ENCODE results near the gene RPL22L1. TPM values are rescaled to one million over a fixed set of nuclear protein-coding genes. Genes with fewer than 3 reads are reported as not detected.
"Not testable (repeated sequence)": the region's sequence is repeated elsewhere in the genome, so short reads cannot be mapped to it uniquely, and the experiment has no call there.

The RPL22L1 gene
- total and polyA plus RNA-seq, 2 experiments from 2014 or later = 33.2 to 49.2 TPM

GRCh38 chr3:170830580-170830979, 39.4 kb downstream of the RPL22L1 start:
- Histone ChIP-seq H3K27me3 (no peaks in the 10 kb centered on the region), H3K36me3 (no peaks in the 10 kb centered on the region), H3K4me3 (no peak overlapping the region), H3K4me1 (ENCODE audit: low read depth) (peaks cover 28% of the 10 kb centered on the region), H3K9me3 (ENCODE audit: low read depth) (no peaks in the 10 kb centered on the region), H3K27ac (no peak overlapping the region)
- DNase-seq (ENCODE audit: low read depth in 1 of 2, low spot score in 1 of 2) = no peak
- TF ChIP-seq CTCF (IDR thresholded peaks at IDR 0.05; ENCODE audit: low read depth, low read length) = no peak

- peaks cover 22% of the 10 kb centered on the region for H3K4me1 ChIP-seq (ENCODE audit: low read depth)
- no peak for DNase-seq (ENCODE audit: low read depth in 1 of 2, low spot score in 1 of 2)
Observed at GRCh38 chr3:170829546-170830272, 40.3 kb downstream of the RPL22L1 start.

GRCh38 chr3:170826047-170826446, 43.9 kb downstream of the RPL22L1 start:
- H3K27me3 ChIP-seq = no peaks in the 10 kb centered on the region
- no peaks in the 10 kb centered on the region for H3K36me3 ChIP-seq

More at GRCh38 chr3:170829546-170830272, 40.3 kb downstream of the RPL22L1 start:
- H3K27ac ChIP-seq = no peak overlapping the region
- H3K27me3 ChIP-seq = no peaks in the 10 kb centered on the region
- H3K9me3 ChIP-seq (ENCODE audit: low read depth) = no peaks in the 10 kb centered on the region
- H3K36me3 ChIP-seq = no peaks in the 10 kb centered on the region
- no peak overlapping the region for H3K4me3 ChIP-seq
- TF ChIP-seq CTCF (IDR thresholded peaks at IDR 0.05; ENCODE audit: low read depth, low read length) = no peak

GRCh38 chr3:170823562-170823961, 46.4 kb downstream of the RPL22L1 start:
- not testable (repeated sequence) for H3K4me1 ChIP-seq (ENCODE audit: low read depth); H3K27me3 ChIP-seq; H3K4me3 ChIP-seq; H3K9me3 ChIP-seq (ENCODE audit: low read depth); DNase-seq (ENCODE audit: low read depth in 1 of 2, low spot score in 1 of 2); H3K36me3 ChIP-seq; H3K27ac ChIP-seq

More at GRCh38 chr3:170826047-170826446, 43.9 kb downstream of the RPL22L1 start:
- Histone ChIP-seq H3K4me3 (no peak overlapping the region), H3K9me3 (ENCODE audit: low read depth) (no peaks in the 10 kb centered on the region), H3K27ac (no peak overlapping the region), H3K4me1 (ENCODE audit: low read depth) (peaks cover 22% of the 10 kb centered on the region)
- no peak for TF ChIP-seq CTCF (IDR thresholded peaks at IDR 0.05; ENCODE audit: low read depth, low read length)
- DNase-seq (ENCODE audit: low read depth in 1 of 2, low spot score in 1 of 2) = no peak

GRCh38 chr3:170818325-170818724, 51.7 kb downstream of the RPL22L1 start:
- H3K36me3 ChIP-seq; H3K27me3 ChIP-seq; H3K27ac ChIP-seq; H3K4me3 ChIP-seq; H3K9me3 ChIP-seq (ENCODE audit: low read depth); DNase-seq (ENCODE audit: low read depth in 1 of 2, low spot score in 1 of 2): not testable (repeated sequence)
- peaks cover 14% of the 10 kb centered on the region for H3K4me1 ChIP-seq (ENCODE audit: low read depth)

- not testable (repeated sequence) for H3K9me3 ChIP-seq (ENCODE audit: low read depth); H3K36me3 ChIP-seq; H3K27ac ChIP-seq; H3K4me3 ChIP-seq; DNase-seq (ENCODE audit: low read depth in 1 of 2, low spot score in 1 of 2); H3K27me3 ChIP-seq
- peaks cover 15% of the 10 kb centered on the region for H3K4me1 ChIP-seq (ENCODE audit: low read depth)
Observed at GRCh38 chr3:170817471-170817870, 52.5 kb downstream of the RPL22L1 start.

- Histone ChIP-seq H3K9me3 (ENCODE audit: low read depth) (no peaks in the 10 kb centered on the region), H3K4me3 (no peak overlapping the region), H3K36me3 (no peaks in the 10 kb centered on the region), H3K27me3 (no peaks in the 10 kb centered on the region), H3K27ac (no peak overlapping the region), H3K4me1 (ENCODE audit: low read depth) (peaks cover 15% of the 10 kb centered on the region)
- DNase-seq (ENCODE audit: low read depth in 1 of 2, low spot score in 1 of 2) = no peak
- no peak for TF ChIP-seq CTCF (IDR thresholded peaks at IDR 0.05; ENCODE audit: low read depth, low read length)
Observed at GRCh38 chr3:170816841-170817240, 53.2 kb downstream of the RPL22L1 start.
